ENCODE measurements around the gene RMI2.

RMI2 gene

GRCh38 chr16:11310997-11311561 lies 34.2 kb upstream of the RMI2 start:
- no peak overlapping the region for H3K27ac ChIP-seq (ENCODE audit: insufficient read depth, low read depth, low read length, poor library complexity, severe bottlenecking)

GRCh38 chr16:11312718-11313492 lies 32.4 kb upstream of the RMI2 start:
- no peak overlapping the region for H3K27ac ChIP-seq (ENCODE audit: insufficient read depth, low read depth, low read length, poor library complexity, severe bottlenecking)
- 66% methylated on average over 7 to 8 of the region's 8 CpGs for WGBS, 2 experiments
- no peak overlapping the region for H3K4me3 ChIP-seq (ENCODE audit: insufficient read depth, low read depth, low read length)
- H3K36me3 ChIP-seq (ENCODE audit: control insufficient read depth, insufficient read depth, low read length), result no peaks in the 10 kb centered on the region
- H3K4me1 ChIP-seq (ENCODE audit: control insufficient read depth, insufficient read depth, low read length), result peaks cover 9% of the 10 kb centered on the region
- H3K27me3 ChIP-seq (ENCODE audit: control insufficient read depth, insufficient read depth, low read length, poor library complexity, severe bottlenecking), result peaks cover 8% of the 10 kb centered on the region
- H3K9me3 ChIP-seq (ENCODE audit: control insufficient read depth, low read length), result no peaks in the 10 kb centered on the region

More at GRCh38 chr16:11310997-11311561, 34.2 kb upstream of the RMI2 start:
- Histone ChIP-seq H3K9me3 (ENCODE audit: control insufficient read depth, low read length) (no peaks in the 10 kb centered on the region), H3K36me3 (ENCODE audit: control insufficient read depth, insufficient read depth, low read length) (no peaks in the 10 kb centered on the region), H3K4me3 (ENCODE audit: insufficient read depth, low read depth, low read length) (no peak overlapping the region), H3K27me3 (ENCODE audit: control insufficient read depth, insufficient read depth, low read length, poor library complexity, severe bottlenecking) (peaks cover 5% of the 10 kb centered on the region), H3K4me1 (ENCODE audit: control insufficient read depth, insufficient read depth, low read length) (peaks cover 5% of the 10 kb centered on the region)
- 92 to 95% methylated on average over 10 of the region's 10 CpGs for WGBS, 2 experiments

GRCh38 chr16:11313493-11314308 lies 31.6 kb upstream of the RMI2 start:
- Histone ChIP-seq H3K4me3 (ENCODE audit: insufficient read depth, low read depth, low read length) (no peak overlapping the region), H3K9me3 (ENCODE audit: control insufficient read depth, low read length) (no peaks in the 10 kb centered on the region), H3K36me3 (ENCODE audit: control insufficient read depth, insufficient read depth, low read length) (no peaks in the 10 kb centered on the region), H3K27me3 (ENCODE audit: control insufficient read depth, insufficient read depth, low read length, poor library complexity, severe bottlenecking) (peaks cover 8% of the 10 kb centered on the region), H3K27ac (ENCODE audit: insufficient read depth, low read depth, low read length, poor library complexity, severe bottlenecking) (no peak overlapping the region), H3K4me1 (ENCODE audit: control insufficient read depth, insufficient read depth, low read length) (peaks cover 9% of the 10 kb centered on the region)
- 91 to 96% methylated on average over 7 to 9 of the region's 9 CpGs for WGBS, 2 experiments

- Histone ChIP-seq H3K27ac (ENCODE audit: insufficient read depth, low read depth, low read length, poor library complexity, severe bottlenecking) (no peak overlapping the region), H3K9me3 (ENCODE audit: control insufficient read depth, low read length) (no peaks in the 10 kb centered on the region), H3K27me3 (ENCODE audit: control insufficient read depth, insufficient read depth, low read length, poor library complexity, severe bottlenecking) (peaks cover 8% of the 10 kb centered on the region), H3K36me3 (ENCODE audit: control insufficient read depth, insufficient read depth, low read length) (no peaks in the 10 kb centered on the region), H3K4me1 (ENCODE audit: control insufficient read depth, insufficient read depth, low read length) (peaks cover 9% of the 10 kb centered on the region), H3K4me3 (ENCODE audit: insufficient read depth, low read depth, low read length) (no peak overlapping the region)
- WGBS, 2 experiments, result 93% methylated on average over 8 of the region's 8 CpGs
Observed at GRCh38 chr16:11314309-11314894, 30.9 kb upstream of the RMI2 start.

GRCh38 chr16:11315510-11315909 lies 29.7 kb upstream of the RMI2 start:
- no peaks in the 10 kb centered on the region for H3K36me3 ChIP-seq (ENCODE audit: control insufficient read depth, insufficient read depth, low read length)
- H3K9me3 ChIP-seq (ENCODE audit: control insufficient read depth, low read length), result no peaks in the 10 kb centered on the region
- no peak overlapping the region for H3K4me3 ChIP-seq (ENCODE audit: insufficient read depth, low read depth, low read length)
- H3K27me3 ChIP-seq (ENCODE audit: control insufficient read depth, insufficient read depth, low read length, poor library complexity, severe bottlenecking), result peaks cover 8% of the 10 kb centered on the region
- WGBS, 2 experiments, result 2 to 3% methylated on average over 13 of the region's 13 CpGs
- H3K27ac ChIP-seq (ENCODE audit: insufficient read depth, low read depth, low read length, poor library complexity, severe bottlenecking), result no peak overlapping the region
- H3K4me1 ChIP-seq (ENCODE audit: control insufficient read depth, insufficient read depth, low read length), result peaks cover 9% of the 10 kb centered on the region

GRCh38 chr16:11316331-11317015 lies 28.8 kb upstream of the RMI2 start:
- Histone ChIP-seq H3K27me3 (ENCODE audit: control insufficient read depth, insufficient read depth, low read length, poor library complexity, severe bottlenecking) (peaks cover 8% of the 10 kb centered on the region), H3K9me3 (ENCODE audit: control insufficient read depth, low read length) (no peaks in the 10 kb centered on the region), H3K27ac (ENCODE audit: insufficient read depth, low read depth, low read length, poor library complexity, severe bottlenecking) (no peak overlapping the region), H3K4me3 (ENCODE audit: insufficient read depth, low read depth, low read length) (no peak overlapping the region), H3K36me3 (ENCODE audit: control insufficient read depth, insufficient read depth, low read length) (no peaks in the 10 kb centered on the region), H3K4me1 (ENCODE audit: control insufficient read depth, insufficient read depth, low read length) (peaks cover 9% of the 10 kb centered on the region)
- 35 to 36% methylated on average over 23 of the region's 23 CpGs for WGBS, 2 experiments

- peaks cover 9% of the 10 kb centered on the region for H3K4me1 ChIP-seq (ENCODE audit: control insufficient read depth, insufficient read depth, low read length)
- H3K4me3 ChIP-seq (ENCODE audit: insufficient read depth, low read depth, low read length), result no peak overlapping the region
- WGBS, 2 experiments, result 94% methylated on average over 8 of the region's 8 CpGs
- no peaks in the 10 kb centered on the region for H3K9me3 ChIP-seq (ENCODE audit: control insufficient read depth, low read length)
- H3K27me3 ChIP-seq (ENCODE audit: control insufficient read depth, insufficient read depth, low read length, poor library complexity, severe bottlenecking), result peaks cover 8% of the 10 kb centered on the region
- H3K36me3 ChIP-seq (ENCODE audit: control insufficient read depth, insufficient read depth, low read length), result no peaks in the 10 kb centered on the region
- no peak overlapping the region for H3K27ac ChIP-seq (ENCODE audit: insufficient read depth, low read depth, low read length, poor library complexity, severe bottlenecking)
Observed at GRCh38 chr16:11318817-11319216, 26.4 kb upstream of the RMI2 start.

GRCh38 chr16:11319529-11320146 lies 25.6 kb upstream of the RMI2 start:
- WGBS, 2 experiments, result 82 to 84% methylated on average over 8 of the region's 8 CpGs
- Histone ChIP-seq H3K36me3 (ENCODE audit: control insufficient read depth, insufficient read depth, low read length) (no peaks in the 10 kb centered on the region), H3K4me1 (ENCODE audit: control insufficient read depth, insufficient read depth, low read length) (peaks cover 9% of the 10 kb centered on the region), H3K4me3 (ENCODE audit: insufficient read depth, low read depth, low read length) (no peak overlapping the region), H3K9me3 (ENCODE audit: control insufficient read depth, low read length) (no peaks in the 10 kb centered on the region), H3K27ac (ENCODE audit: insufficient read depth, low read depth, low read length, poor library complexity, severe bottlenecking) (no peak overlapping the region), H3K27me3 (ENCODE audit: control insufficient read depth, insufficient read depth, low read length, poor library complexity, severe bottlenecking) (peaks cover 8% of the 10 kb centered on the region)

- H3K4me1 ChIP-seq (ENCODE audit: control insufficient read depth, insufficient read depth, low read length), result peaks cover 7% of the 10 kb centered on the region
- no peak overlapping the region for H3K27ac ChIP-seq (ENCODE audit: insufficient read depth, low read depth, low read length, poor library complexity, severe bottlenecking)
- peaks cover 5% of the 10 kb centered on the region for H3K27me3 ChIP-seq (ENCODE audit: control insufficient read depth, insufficient read depth, low read length, poor library complexity, severe bottlenecking)
- no peaks in the 10 kb centered on the region for H3K9me3 ChIP-seq (ENCODE audit: control insufficient read depth, low read length)
- H3K4me3 ChIP-seq (ENCODE audit: insufficient read depth, low read depth, low read length), result no peak overlapping the region
- WGBS, 2 experiments, result 71 to 76% methylated on average over 10 of the region's 10 CpGs
- H3K36me3 ChIP-seq (ENCODE audit: control insufficient read depth, insufficient read depth, low read length), result no peaks in the 10 kb centered on the region
Observed at GRCh38 chr16:11320170-11320569, 25.1 kb upstream of the RMI2 start.
